HG03558 (cell line): Measurements from ENCODE around the gene JAM2.
"Not testable (repeated sequence)": the region's sequence is repeated elsewhere in the genome, so short reads cannot be mapped to it uniquely, and the experiment has no call there.

ENCODE experiments used
- ATAC-seq: cut with Tn5 transposase; IDR thresholded peaks from one replicate; pipeline ENCODE4 v1.9.1; 2021; ENCODE audit warnings: moderate number of reproducible peaks; ENCODE audit not compliant: unreplicated experiment; ENCODE audit errors: extremely low read depth

The JAM2 gene

DNA sequence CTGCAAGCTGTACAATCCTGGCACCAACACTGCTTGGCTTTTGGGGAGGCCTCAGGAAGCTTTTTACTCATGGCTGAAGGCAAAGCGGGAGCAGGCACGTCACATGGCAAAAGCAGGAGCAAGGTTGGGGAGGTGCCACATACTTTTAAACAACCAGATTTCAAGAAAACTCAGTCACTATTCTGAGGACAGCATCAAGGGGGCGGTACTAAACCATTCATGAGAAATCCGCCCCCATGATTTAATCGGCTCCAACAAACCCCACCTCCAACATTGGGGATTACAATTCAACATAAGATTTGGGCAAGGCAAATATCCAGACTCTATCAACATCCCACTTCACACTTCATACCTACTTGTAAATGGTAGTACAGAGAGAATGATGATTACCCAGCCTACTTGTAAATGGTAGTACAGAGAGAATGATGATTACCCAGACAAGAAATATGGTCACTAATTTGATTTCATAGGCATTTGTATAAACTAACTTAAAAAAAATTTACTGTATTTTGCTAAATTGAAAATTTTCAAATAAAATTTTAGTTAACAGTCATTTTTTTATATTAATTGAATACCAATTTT is 70.7 kb downstream of the JAM2 start:
- ATAC-seq, result no peak

- ATAC-seq, result no peak
These were observed 71.5 kb downstream of the JAM2 start for GRCh38 chr21:25710550-25710949.

DNA sequence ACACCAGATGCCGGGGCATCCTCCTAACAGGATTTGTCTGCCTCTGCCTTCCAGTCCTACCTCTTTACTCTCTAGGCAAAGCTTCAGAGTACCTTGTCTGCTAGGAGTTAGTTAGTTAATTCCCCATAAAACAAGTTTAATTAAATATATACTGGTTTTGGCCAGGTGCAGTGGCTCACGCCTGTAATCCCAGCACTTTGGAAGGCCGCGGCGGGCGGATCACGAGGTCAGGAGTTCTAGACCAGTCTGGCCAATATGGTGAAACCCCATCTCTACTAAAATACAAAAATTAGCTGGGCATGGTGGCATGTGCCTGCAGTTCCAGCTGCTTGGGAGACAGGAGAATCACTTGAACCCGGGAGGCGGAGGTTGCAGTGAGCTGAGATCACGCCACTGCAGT is 75.0 kb downstream of the JAM2 start:
- ATAC-seq, result not testable (repeated sequence)

DNA sequence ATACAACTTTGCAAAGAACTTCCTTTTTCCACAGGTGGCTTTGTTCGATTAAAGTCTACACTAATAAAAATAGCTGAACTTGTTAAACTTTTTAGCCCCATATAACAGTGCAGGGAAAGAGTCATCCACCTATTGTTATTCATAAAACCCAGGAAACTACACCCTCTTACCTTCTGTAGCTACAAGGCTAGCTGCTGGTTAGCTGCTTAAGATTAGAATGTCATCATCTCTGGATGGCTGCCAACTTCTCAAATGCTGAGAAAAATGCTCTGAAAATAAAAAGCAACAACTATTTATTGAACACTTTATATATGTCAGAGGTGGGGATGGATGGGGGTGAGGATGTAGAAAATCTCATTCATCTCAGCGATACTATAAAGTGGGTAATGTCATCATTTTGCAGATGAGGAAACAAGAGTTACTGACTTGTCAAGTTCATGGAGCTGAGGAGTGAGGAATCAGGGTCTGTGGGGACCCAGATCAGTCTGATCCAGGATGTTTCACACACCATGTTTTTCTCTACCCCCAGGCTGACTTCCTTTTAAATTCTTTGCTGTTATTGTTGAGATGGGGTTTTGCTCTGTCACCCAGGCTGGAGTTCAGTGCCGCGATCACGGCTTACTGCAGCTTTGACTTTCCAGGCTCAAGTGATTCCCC is 78.6 kb downstream of the JAM2 start:
- no peak for ATAC-seq

- no peak for ATAC-seq
These were observed 82.9 kb downstream of the JAM2 start for GRCh38 chr21:25721987-25722386.

- ATAC-seq, result no peak
These were observed 83.6 kb downstream of the JAM2 start for GRCh38 chr21:25722631-25723030.

DNA sequence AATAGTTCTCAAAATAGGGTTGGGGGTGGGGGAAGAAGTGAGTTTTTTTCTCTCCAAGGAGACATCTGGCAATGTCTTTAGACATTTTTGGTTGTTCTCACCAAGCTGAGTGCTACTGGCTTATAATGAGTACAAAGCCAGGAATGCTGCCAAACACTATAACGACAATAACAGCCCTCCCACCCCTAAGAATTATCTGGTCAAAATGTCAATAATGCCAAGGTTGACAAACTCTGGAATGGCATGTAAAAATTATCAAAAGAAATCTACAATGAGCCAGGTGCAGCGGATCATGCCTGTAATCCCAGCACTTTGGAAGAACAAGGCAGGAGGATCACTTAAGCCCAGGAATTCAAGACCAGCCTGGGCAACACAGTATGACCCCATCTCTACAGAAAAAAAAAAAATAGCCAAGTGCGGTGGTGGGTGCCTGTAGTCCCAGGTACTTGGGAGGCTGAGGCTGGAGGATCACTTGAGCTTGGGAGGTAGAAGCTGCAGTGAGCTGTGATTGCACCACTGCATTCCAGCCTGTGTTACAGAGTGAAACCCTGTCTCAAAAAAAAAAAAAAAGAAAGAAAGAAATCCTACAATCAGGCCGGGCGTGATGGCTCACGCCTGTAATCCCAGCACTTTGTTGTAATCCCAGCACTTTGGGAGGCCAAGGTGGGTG is 93.2 kb downstream of the JAM2 start:
- no peak for ATAC-seq

DNA sequence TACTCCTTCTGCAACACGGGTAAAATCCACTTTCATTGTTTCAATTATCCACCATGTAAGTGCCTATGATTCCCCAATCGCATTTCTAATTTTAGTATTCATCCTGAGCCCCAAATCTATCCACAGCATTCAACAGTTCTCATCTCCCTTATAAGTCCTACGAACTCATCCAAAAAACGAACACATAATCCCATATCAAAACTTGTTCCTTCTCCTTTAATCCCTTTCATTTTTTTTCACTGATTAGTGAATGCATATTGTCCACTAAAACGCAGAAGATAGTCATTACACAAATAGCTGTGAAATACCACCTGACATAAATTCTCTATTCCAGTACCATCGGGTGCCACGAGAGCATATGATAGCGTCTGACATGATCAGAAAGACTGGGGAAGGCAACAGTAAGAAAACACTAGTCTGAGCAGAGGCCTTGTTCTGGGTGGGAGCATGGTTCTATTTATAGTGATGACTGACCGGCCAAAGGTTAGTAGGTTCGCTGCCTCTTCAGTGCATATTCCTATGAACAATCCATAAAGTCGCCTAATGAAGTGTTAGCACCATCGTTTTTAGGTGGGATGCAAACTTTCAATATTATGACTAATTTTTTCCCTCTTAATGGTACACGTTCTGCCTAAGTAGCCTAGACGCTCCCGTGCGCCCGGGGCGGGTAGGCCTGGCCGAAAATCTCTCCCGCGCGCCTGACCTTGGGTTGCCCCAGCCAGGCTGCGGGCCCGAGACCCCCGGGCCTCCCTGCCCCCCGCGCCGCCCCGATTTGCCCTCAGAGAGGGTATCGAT is 95.0 kb downstream of the JAM2 start:
- ATAC-seq, result peak; percentile 1

- ATAC-seq, result peak; percentile 0
These were observed 95.5 kb downstream of the JAM2 start for GRCh38 chr21:25734654-25734903.

DNA sequence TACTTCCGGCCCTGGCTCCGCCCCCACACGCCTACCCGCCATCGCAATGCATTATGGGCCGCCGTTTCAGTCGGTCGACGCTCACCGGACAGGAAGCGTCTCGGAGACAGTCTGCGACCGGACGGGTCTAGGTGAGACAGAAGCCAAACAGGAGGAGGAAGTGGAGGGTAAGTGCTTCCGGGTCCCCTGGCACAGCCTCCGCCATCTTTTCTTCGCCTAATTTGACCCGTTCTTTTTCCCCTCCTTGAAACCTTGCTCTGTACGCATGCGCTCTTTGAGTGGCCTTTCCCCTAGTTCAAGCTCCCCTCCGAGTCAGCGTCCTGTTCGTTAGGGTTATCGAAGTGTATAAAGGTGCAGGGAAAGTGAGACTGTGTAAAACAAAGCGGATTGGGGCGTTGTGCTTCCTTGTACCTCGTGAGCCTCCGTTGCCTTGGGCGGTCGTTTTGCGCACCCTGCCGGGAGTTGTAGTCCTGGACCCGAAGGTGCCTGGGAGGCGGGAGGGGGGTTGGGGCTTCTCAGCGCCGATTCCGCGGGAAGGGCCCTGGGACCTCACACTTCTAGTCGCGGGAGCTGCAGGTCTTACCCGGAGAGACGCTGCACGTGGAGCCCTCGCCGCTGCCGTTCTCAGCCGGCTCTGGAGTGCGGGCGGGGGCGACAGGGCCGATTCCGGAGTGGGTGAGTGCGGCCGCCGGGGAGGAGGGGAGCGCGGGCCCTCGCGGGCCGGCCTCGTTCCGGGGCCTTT is 96.0 kb downstream of the JAM2 start, which contains the start of the genes ATP5PF and GABPA:
TSS of gene ATP5PF (minus strand) at position 1 of the 742 bp plus-strand sequence. CDS start 5,110 bp downstream, outside the sequence.
TSS of gene GABPA (plus strand) at position 69 of the 742 bp plus-strand sequence. CDS start 6,627 bp downstream, outside the sequence.
- ATAC-seq, result peak; percentile 81

GRCh38 chr21:25735646-25736597 is 96.9 kb downstream of the JAM2 start:
- ATAC-seq, result no peak

DNA sequence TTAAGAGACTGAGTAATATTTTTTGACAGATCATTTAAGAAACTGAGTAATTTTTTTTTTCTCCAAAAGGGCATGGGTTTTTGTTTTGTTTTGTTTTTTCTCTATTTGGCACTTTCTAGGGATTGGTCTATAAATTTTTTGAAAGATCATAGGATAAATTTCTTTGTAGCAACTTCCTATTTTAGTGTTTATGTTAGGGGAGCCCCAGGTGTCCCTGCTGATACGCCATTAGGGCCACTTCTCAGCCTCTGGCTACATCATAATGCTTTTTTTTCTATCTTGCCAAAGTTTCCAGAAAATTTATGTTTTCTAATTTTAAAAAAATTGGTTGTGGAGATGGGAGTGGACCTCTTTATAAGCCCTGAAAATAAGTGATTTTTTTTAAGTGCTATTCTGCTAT is 98.4 kb downstream of the JAM2 start:
- no peak for ATAC-seq

- no peak for ATAC-seq
These were observed 103.8 kb downstream of the JAM2 start for GRCh38 chr21:25742900-25743299.

DNA sequence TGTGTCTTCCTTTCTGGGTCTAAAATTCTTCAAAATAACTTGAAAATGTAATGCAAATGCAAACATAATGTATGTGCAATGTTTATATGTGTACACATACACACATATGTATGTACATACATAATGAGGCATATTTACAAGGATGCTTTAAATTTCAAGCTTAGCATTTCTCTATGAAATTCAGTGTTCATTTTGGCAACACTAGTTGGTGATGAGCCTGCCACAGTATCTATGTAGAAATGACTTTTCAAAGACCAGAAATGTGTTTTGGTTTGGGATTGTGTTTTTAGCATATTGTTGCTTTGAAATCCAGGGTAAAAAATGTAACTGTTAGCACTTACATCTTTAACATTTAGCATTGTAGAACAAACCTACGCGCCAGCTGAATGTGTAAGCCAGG is 105.8 kb downstream of the JAM2 start:
- ATAC-seq, result no peak

DNA sequence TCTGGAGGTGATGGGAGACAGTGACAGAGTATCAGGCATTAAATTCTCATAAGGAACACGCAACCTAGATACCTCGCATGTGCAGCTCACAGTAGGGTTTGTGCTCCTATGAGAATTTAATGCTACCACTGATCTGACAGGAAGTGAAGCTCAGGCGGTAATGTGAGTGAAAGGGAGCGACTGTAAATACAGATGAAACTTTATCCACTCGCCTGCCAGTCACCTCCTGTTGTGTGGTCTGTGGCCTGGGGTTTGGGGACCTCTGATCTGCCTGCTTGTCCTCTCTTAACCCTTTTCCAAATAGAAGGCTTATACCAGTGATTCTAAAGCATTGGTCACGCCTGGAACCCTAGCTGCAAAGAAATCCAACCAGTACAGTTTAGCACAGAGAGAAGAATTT is 111.0 kb downstream of the JAM2 start:
- ATAC-seq, result no peak

DNA sequence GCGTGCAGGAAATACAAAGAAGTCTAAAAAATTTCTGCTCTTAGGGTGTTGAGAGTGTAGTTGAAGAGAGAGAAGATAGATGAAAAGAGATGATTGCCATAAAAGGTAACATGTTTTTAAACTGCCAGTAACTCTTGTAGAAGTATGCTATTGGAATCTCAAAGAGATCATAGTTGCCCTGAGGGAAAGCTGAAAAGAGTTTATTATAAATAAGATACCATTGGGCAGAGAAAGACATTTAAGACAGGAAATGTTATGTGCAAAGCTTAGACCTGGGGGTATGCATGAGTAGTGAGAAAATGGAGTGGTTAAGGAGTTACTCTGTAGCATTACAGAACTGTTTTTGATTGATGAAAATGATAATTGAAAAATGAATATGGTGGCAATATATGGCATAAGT is 113.4 kb downstream of the JAM2 start:
- ATAC-seq, result no peak

DNA sequence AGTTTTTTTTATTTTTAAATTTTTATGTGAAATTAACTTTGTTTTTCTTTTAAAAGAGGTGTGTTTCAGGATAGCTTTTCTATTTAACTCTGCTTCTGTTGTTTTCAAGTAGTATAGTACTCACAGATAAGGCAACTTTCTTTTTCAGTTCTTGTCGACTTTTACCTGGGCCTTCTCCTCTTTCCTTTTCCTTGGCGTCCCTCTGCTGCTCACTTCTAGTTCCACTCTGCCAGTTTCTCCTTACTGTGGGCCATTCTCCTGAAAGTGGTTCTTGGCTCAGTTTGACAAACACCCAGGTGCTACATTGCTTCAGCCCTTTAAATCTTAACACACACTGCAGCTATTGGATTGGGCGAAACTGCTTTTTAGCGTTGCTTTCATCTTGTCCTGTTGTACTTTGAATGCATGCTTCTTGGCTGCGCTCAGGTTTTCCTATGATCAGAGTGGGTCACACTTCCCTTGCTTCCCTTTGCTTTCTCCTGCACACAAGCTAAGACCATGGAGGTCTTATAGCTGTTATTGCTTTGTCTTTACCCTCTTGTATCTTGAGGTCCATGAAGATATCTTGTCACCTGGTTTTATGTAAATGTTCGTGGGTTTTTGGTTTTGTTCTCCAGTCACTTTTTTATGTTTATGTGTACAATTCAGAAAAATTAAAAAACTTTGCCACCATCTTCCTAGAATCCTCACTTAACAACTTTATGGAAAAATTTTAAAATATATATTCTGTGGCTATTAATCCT is 117.3 kb downstream of the JAM2 start:
- no peak for ATAC-seq

DNA sequence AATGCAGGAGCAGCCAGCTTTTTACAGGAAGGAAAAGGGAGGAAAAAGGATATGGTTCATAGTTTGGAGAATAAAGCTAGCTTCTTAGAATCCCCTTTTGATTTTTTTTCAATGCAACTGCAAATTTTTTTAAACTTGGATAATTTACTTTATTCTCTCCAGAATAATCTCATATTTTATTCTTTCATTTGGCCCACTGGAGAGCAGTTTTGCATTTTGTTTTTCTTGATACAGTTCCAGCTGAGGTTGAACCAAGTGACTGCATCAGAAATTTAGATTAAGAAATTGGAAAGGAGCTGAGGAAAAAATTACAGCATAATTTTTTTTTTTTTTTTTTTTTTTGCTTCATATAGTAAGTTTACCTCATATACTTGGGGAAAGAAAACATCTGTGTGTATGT is 118.5 kb downstream of the JAM2 start:
- no peak for ATAC-seq

GRCh38 chr21:25759573-25759972 is 120.5 kb downstream of the JAM2 start:
- ATAC-seq, result no peak
